ENCODE data around the gene ULK4. TPM values are rescaled to one million over a fixed set of nuclear protein-coding genes. Genes with fewer than 3 reads are reported as not detected.

The ULK4 gene
- total RNA-seq, 4 donors from 2014 or later = 2.0 to 3.0 (median 2.3) TPM

GRCh38 chr3:41212088-41212487 lies 749.8 kb downstream of the ULK4 start:
- Histone ChIP-seq H3K27me3 (no peaks in the 10 kb centered on the region), H3K4me1 (peaks cover 70 to 77% of the 10 kb centered on the region in 2 donors), H3K36me3 (no peaks in the 10 kb centered on the region), H3K27ac (no peak overlapping the region), H3K4me3 (no peak overlapping the region), H3K9me3 (no peaks in the 10 kb centered on the region)
- DNase-seq (no peak), ATAC-seq (no peak)
- TF ChIP-seq CTCF (IDR thresholded peaks at IDR 0.05 in 4 of 5, conservative IDR thresholded peaks at IDR 0.05 in 1 of 5) (no peak), POLR2A (IDR thresholded peaks at IDR 0.05) (no peak)
- intact Hi-C loops (cut with DNase I; ENCODE audit: low total_unique reads) (loop anchor here (10.0 kb wide), 1 partner anchor 1593 kb away; the partner anchor contains the start of genes ACKR2 and HIGD1A), in situ Hi-C loops (cut with MboI; ENCODE audit: low sequenced_read_pairs in 4 of 4) (loop anchor here in 3 of 4 donors (25.0 kb wide), 2 partner anchors 625 to 900 kb away; partner anchors contain the start of gene EIF1B (in 2 of the 3))

- TF ChIP-seq CTCF (IDR thresholded peaks at IDR 0.05 in 4 of 5, conservative IDR thresholded peaks at IDR 0.05 in 1 of 5) (no peak), POLR2A (IDR thresholded peaks at IDR 0.05) (no peak)
- Histone ChIP-seq H3K27me3 (no peaks in the 10 kb centered on the region), H3K9me3 (no peaks in the 10 kb centered on the region), H3K4me1 (peaks cover 73 to 77% of the 10 kb centered on the region in 2 donors), H3K36me3 (no peaks in the 10 kb centered on the region), H3K27ac (no peak overlapping the region), H3K4me3 (no peak overlapping the region)
- intact Hi-C loops (cut with DNase I; ENCODE audit: low total_unique reads) = loop anchor here (10.0 kb wide), 1 partner anchor 1594 kb away; the partner anchor contains the start of genes ACKR2 and HIGD1A
- in situ Hi-C loops (cut with MboI; ENCODE audit: low sequenced_read_pairs in 4 of 4) = loop anchor here in 3 of 4 donors (25.0 kb wide), 2 partner anchors 624 to 899 kb away; partner anchors contain the start of gene EIF1B (in 2 of the 3)
- ATAC-seq (no peak), DNase-seq (no peak)
These were observed 750.9 kb downstream of the ULK4 start for GRCh38 chr3:41210966-41211365.

GRCh38 chr3:41209646-41210045 lies 752.3 kb downstream of the ULK4 start:
- no peak for TF ChIP-seq POLR2A (IDR thresholded peaks at IDR 0.05)
- no peak for TF ChIP-seq CTCF (IDR thresholded peaks at IDR 0.05 in 4 of 5, conservative IDR thresholded peaks at IDR 0.05 in 1 of 5)
- Histone ChIP-seq H3K9me3 (no peaks in the 10 kb centered on the region), H3K36me3 (no peaks in the 10 kb centered on the region), H3K4me3 (no peak overlapping the region), H3K4me1 (peaks cover 73 to 75% of the 10 kb centered on the region in 2 donors), H3K27ac (no peak overlapping the region), H3K27me3 (no peaks in the 10 kb centered on the region)
- intact Hi-C loops (cut with DNase I; ENCODE audit: low total_unique reads) = loop anchor here (10.0 kb wide), 1 partner anchor 1595 kb away; the partner anchor contains the start of genes ACKR2 and HIGD1A
- no peak for DNase-seq
- no peak for ATAC-seq
- in situ Hi-C loops (cut with MboI; ENCODE audit: low sequenced_read_pairs in 4 of 4) = loop anchor here in 3 of 4 donors (25.0 kb wide), 2 partner anchors 622 to 897 kb away; partner anchors contain the start of gene EIF1B (in 2 of the 3)

- ATAC-seq = no peak
- intact Hi-C loops (cut with DNase I; ENCODE audit: low total_unique reads) = no loop called here
- no peak for DNase-seq
- Histone ChIP-seq H3K9me3 (no peaks in the 10 kb centered on the region), H3K27ac (no peak overlapping the region), H3K4me3 (no peak overlapping the region), H3K27me3 (no peaks in the 10 kb centered on the region), H3K4me1 (peaks cover 74 to 75% of the 10 kb centered on the region in 2 donors), H3K36me3 (no peaks in the 10 kb centered on the region)
- in situ Hi-C loops (cut with MboI; ENCODE audit: low sequenced_read_pairs in 4 of 4) = loop anchor here in 3 of 4 donors (25.0 kb wide), 2 partner anchors 621 to 896 kb away; partner anchors contain the start of gene EIF1B (in 2 of the 3)
- TF ChIP-seq POLR2A (IDR thresholded peaks at IDR 0.05) (no peak), CTCF (IDR thresholded peaks at IDR 0.05 in 4 of 5, conservative IDR thresholded peaks at IDR 0.05 in 1 of 5) (no peak)
These were observed 753.2 kb downstream of the ULK4 start for GRCh38 chr3:41208507-41209220.

All from gastrocnemius medialis (tissue), 4 donors.